Tibial nerve (tissue), 4 donors: Measurements from ENCODE around the gene CACNG5.

Source experiments
- EP300 ChIP-seq, 2 donors: sonication (generic); formaldehyde crosslinking; IDR thresholded peaks; one replicate each; pipeline ENCODE4 v1.6.1; 2017; ENCODE audit warnings: antibody characterized with exemption in 2 of 2, mild to moderate bottlenecking in 1 of 2
- POLR2A ChIP-seq, 2 donors: fragments of 450-650 bp; IDR thresholded peaks; one replicate each; pipeline ENCODE4 v1.6.1; 2017; ENCODE audit warnings: antibody characterized with exemption in 2 of 2, mild to moderate bottlenecking in 2 of 2, moderate library complexity in 2 of 2
- TF ChIP-seq, protein P1 (sequence below), 5 experiments: fragments of 200-600 bp in 3 of 5; fragments of 450-650 bp in 2 of 5; sonication (generic) in 3 of 5; IDR thresholded peaks; one replicate each; pipeline ENCODE4 v1.5.1; 2016 to 2019; ENCODE audit warnings: antibody characterized with exemption in 5 of 5, mild to moderate bottlenecking in 3 of 5, moderate library complexity in 2 of 5

- TF ChIP-seq EP300 (IDR thresholded peaks at IDR 0.05) (no peak), POLR2A (IDR thresholded peaks at IDR 0.05) (no peak)
- TF ChIP-seq, protein P1, sequence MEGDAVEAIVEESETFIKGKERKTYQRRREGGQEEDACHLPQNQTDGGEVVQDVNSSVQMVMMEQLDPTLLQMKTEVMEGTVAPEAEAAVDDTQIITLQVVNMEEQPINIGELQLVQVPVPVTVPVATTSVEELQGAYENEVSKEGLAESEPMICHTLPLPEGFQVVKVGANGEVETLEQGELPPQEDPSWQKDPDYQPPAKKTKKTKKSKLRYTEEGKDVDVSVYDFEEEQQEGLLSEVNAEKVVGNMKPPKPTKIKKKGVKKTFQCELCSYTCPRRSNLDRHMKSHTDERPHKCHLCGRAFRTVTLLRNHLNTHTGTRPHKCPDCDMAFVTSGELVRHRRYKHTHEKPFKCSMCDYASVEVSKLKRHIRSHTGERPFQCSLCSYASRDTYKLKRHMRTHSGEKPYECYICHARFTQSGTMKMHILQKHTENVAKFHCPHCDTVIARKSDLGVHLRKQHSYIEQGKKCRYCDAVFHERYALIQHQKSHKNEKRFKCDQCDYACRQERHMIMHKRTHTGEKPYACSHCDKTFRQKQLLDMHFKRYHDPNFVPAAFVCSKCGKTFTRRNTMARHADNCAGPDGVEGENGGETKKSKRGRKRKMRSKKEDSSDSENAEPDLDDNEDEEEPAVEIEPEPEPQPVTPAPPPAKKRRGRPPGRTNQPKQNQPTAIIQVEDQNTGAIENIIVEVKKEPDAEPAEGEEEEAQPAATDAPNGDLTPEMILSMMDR (IDR thresholded peaks at IDR 0.05): no peak
Observed at GRCh38 chr17:66831383-66832210, 3.3 kb upstream of the CACNG5 start.
